CD14-positive monocyte (primary cell): Measurements from ENCODE around the gene ECEL1. TPM values are rescaled to one million over a fixed set of nuclear protein-coding genes. Genes with fewer than 3 reads are reported as not detected.
A peak's percentile ranks its signal among the peaks of the same experiment; 100 is the strongest.

ENCODE experiments used
- DNase-seq, 3 donors: peaks; one replicate each; pipeline ENCODE4 v3.0.0-alpha.2; 2011 to 2022
- H2AFZ ChIP-seq: 2 replicates; pipeline ENCODE4 v1.6.0; 2012; ENCODE audit warnings: mild to moderate bottlenecking, low read depth, low read length, inconsistent platforms; ENCODE audit not compliant: insufficient read depth, poor library complexity, severe bottlenecking
- H3K27ac ChIP-seq, 2 donors: 1 replicate in 1 of 2; 2 replicates in 1 of 2; pipeline ENCODE4 v1.5.1; 2012 to 2013; ENCODE audit warnings: low read length in 2 of 2, control low read depth in 1 of 2, inconsistent platforms in 1 of 2, low read depth in 1 of 2, mild to moderate bottlenecking in 1 of 2
- H3K27me3 ChIP-seq, 2 donors: one replicate each; pipeline versions ENCODE4 v1.6.0 to v1.6.1; 2011 to 2013; ENCODE audit warnings: low read length in 2 of 2; ENCODE audit not compliant: control insufficient read depth in 2 of 2, insufficient read depth in 2 of 2
- H3K36me3 ChIP-seq, 2 donors: replicated peaks in 1 of 2; 1 replicate in 1 of 2; 2 replicates in 1 of 2; pipeline versions ENCODE4 v1.5.1 to v1.6.1; 2012 to 2013; ENCODE audit warnings: low read length in 2 of 2, control low read depth in 1 of 2, inconsistent platforms in 1 of 2, mild to moderate bottlenecking in 1 of 2; ENCODE audit not compliant: insufficient read depth in 2 of 2, control insufficient read depth in 1 of 2
- H3K4me1 ChIP-seq, 2 donors: 1 replicate in 1 of 2; 2 replicates in 1 of 2; pipeline versions ENCODE4 v1.5.1 to v1.6.1; 2012 to 2013; ENCODE audit warnings: low read length in 2 of 2, control low read depth in 1 of 2, inconsistent platforms in 1 of 2, mild to moderate bottlenecking in 1 of 2, moderate library complexity in 1 of 2; ENCODE audit not compliant: insufficient read depth in 2 of 2, control insufficient read depth in 1 of 2
- H3K4me2 ChIP-seq: replicated peaks from 2 replicates; pipeline ENCODE3; 2012; ENCODE audit warnings: low read length, moderate library complexity, mild to moderate bottlenecking; ENCODE audit not compliant: poor library complexity, severe bottlenecking; ENCODE audit errors: extremely low read depth
- H3K4me3 ChIP-seq, 3 experiments: fragments of 200-600 bp in 1 of 3; sonication (generic) in 1 of 3; replicated peaks in 1 of 3; 1 replicate in 2 of 3; 2 replicates in 1 of 3; pipeline ENCODE4 v1.5.1; 2011 to 2013; ENCODE audit warnings: low read length in 3 of 3, mild to moderate bottlenecking in 3 of 3, control low read depth in 2 of 3, low read depth in 2 of 3, inconsistent platforms in 1 of 3, moderate library complexity in 1 of 3
- H3K79me2 ChIP-seq: 2 replicates; pipeline ENCODE4 v1.6.0; 2012; ENCODE audit warnings: mild to moderate bottlenecking, control low read depth, inconsistent platforms, low read length, moderate library complexity; ENCODE audit not compliant: insufficient read depth
- H3K9ac ChIP-seq: 2 replicates; pipeline ENCODE4 v1.6.0; 2017; ENCODE audit warnings: low read length, mild to moderate bottlenecking; ENCODE audit not compliant: insufficient read depth, poor library complexity, severe bottlenecking
- H3K9me3 ChIP-seq, 2 donors: replicated peaks in 1 of 2; 1 replicate in 1 of 2; 2 replicates in 1 of 2; pipeline versions ENCODE4 v1.5.1 to v1.6.1; 2012 to 2013; ENCODE audit warnings: low read length in 2 of 2, control low read depth in 1 of 2; ENCODE audit not compliant: control insufficient read depth in 1 of 2, insufficient read depth in 1 of 2
- H4K20me1 ChIP-seq: 2 replicates; pipeline ENCODE4 v1.6.0; 2012; ENCODE audit warnings: mild to moderate bottlenecking, low read length, control low read depth, moderate library complexity; ENCODE audit not compliant: insufficient read depth
- H3K27ac Mint-ChIP-seq, 7 donors: one replicate each; pipeline ENCODE4 v1.8.0; 2020; ENCODE audit warnings: mild to moderate bottlenecking in 7 of 7, mixed read lengths in 7 of 7, moderate library complexity in 6 of 7, inconsistent platforms in 2 of 7
- H3K27me3 Mint-ChIP-seq, 3 donors: one replicate each; pipeline ENCODE4 v1.8.0; 2021 to 2022; ENCODE audit warnings: low read depth in 3 of 3, mild to moderate bottlenecking in 3 of 3, mixed read lengths in 3 of 3, moderate library complexity in 3 of 3, inconsistent platforms in 1 of 3
- H3K36me3 Mint-ChIP-seq, 2 donors: one replicate each; pipeline ENCODE4 v1.8.0; 2020; ENCODE audit warnings: mixed read lengths in 2 of 2, inconsistent platforms in 1 of 2, mild to moderate bottlenecking in 1 of 2
- H3K4me1 Mint-ChIP-seq: one replicate; pipeline ENCODE4 v1.8.0; 2020; ENCODE audit warnings: mild to moderate bottlenecking, mixed read lengths
- H3K4me3 Mint-ChIP-seq, 2 donors: one replicate each; pipeline ENCODE4 v1.8.0; 2020; ENCODE audit warnings: mild to moderate bottlenecking in 2 of 2, mixed read lengths in 2 of 2, moderate library complexity in 1 of 2
- H3K9me3 Mint-ChIP-seq, 7 donors: one replicate each; pipeline ENCODE4 v1.8.0; 2020 to 2022; ENCODE audit warnings: mixed read lengths in 7 of 7, mild to moderate bottlenecking in 6 of 7, moderate library complexity in 6 of 7, inconsistent platforms in 2 of 7
- CTCF ChIP-seq: fragments of 200-600 bp; IDR thresholded peaks from one replicate; pipeline ENCODE4 v1.8.0; 2022; ENCODE audit warnings: antibody characterized with exemption, mild to moderate bottlenecking
- WGBS: methylation state at CpG from one replicate; pipeline ENCODE4 v1.1.5; 2013; ENCODE audit warnings: missing lambda C conversion rate; ENCODE audit not compliant: insufficient coverage; 5-methylcytosine and 5-hydroxymethylcytosine counted together
- intact Hi-C, 2 donors: fragments of 100-400 bp; cut with micrococcal nuclease; formaldehyde crosslinking; loops; one replicate each; pipeline versions ENCODE4 v1.15.0 to v1.15.1; 2023
- polyA plus RNA-seq, 3 donors: library from polyadenylated mRNA; depleted of rRNA in 1 of 3; unstranded in 2 of 3; stranded (reverse) in 1 of 3; fragments of 300-500 nt in 2 of 3; fragments of >200 nt in 1 of 3; fragmentation: Illumina TruSeq in 2 of 3; gene quantifications; 1 replicate in 2 of 3; 2 replicates in 1 of 3; pipeline ENCODE4 v1.2.3, GENCODE V29; 2012 to 2021

ECEL1 gene
- polyA plus RNA-seq, 3 donors = not detected

- no peaks in the 10 kb centered on the region for H3K4me1 Mint-ChIP-seq
- Histone ChIP-seq H3K4me1 (no peaks in the 10 kb centered on the region), H3K4me3 (no peak overlapping the region), H3K79me2 (no peaks in the 10 kb centered on the region), H3K36me3 (no peaks in the 10 kb centered on the region), H3K4me2 (no peak overlapping the region), H2AFZ (no peak overlapping the region), H3K27ac (no peak overlapping the region), H3K9me3 (no peaks in the 10 kb centered on the region), H3K27me3 (peaks cover 0 to 10% of the 10 kb centered on the region in 2 donors), H4K20me1 (no peaks in the 10 kb centered on the region), H3K9ac (no peak overlapping the region)
- no peaks in the 10 kb centered on the region for H3K36me3 Mint-ChIP-seq
- intact Hi-C loops = no loop called here
- DNase-seq = no peak
- peak overlapping the region in 1 of 7 donors; percentile 33 for H3K27ac Mint-ChIP-seq
- peak overlapping the region in 1 of 2 donors; percentile 41 for H3K4me3 Mint-ChIP-seq
- peaks cover 10 to 22% (median 14%) of the 10 kb centered on the region in 3 donors for H3K27me3 Mint-ChIP-seq
- no peak for TF ChIP-seq CTCF
- 91% methylated on average over 6 of the region's 10 CpGs for WGBS
- no peaks in the 10 kb centered on the region for H3K9me3 Mint-ChIP-seq
These were observed 6.3 kb upstream of the ECEL1 start for GRCh38 chr2:232493701-232494474.

DNA sequence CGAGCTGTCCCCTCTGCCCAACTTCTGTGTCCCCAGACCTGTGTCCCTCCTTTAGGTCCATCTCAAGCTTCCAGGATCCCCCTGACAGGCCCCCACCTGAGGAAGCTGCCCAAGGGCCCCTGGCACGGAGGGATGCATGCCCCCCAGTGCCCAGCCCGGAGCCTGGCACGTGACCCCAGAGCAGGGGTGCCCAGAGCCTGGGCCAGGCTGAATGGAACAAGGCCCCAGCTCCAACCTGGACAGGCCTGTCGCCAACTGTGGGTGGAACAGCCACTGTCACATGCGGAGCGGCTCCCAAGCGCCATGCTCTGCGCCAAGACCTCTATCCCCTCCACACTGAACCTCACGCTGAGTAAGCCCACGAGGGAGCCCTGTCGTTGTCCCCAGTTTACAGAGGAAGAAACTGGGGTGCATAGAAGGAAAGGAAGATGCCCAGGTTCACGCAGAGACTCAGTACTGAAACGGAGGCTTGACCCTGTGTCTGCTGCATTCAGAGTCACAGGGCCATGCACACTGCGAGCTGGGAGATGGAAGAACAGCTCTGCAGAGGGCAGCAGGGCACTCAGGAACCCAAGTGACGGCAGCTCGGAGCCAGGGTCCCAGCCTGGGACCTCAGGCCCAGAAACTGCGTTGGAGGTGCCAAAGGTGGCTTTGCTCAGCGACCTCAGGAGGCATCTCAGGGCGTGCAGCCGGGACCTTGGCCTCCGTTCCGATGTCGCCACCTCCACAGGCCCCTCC lies 5.5 kb upstream of the ECEL1 start:
- no peaks in the 10 kb centered on the region for H3K36me3 Mint-ChIP-seq
- H3K9me3 Mint-ChIP-seq = peaks cover 0 to 2% (median 0%) of the 10 kb centered on the region in 7 donors
- H3K4me3 Mint-ChIP-seq = no peak overlapping the region
- intact Hi-C loops = no loop called here
- Histone ChIP-seq H4K20me1 (no peaks in the 10 kb centered on the region), H3K27me3 (peaks cover 7 to 18% of the 10 kb centered on the region in 2 donors), H3K36me3 (no peaks in the 10 kb centered on the region), H3K4me1 (no peaks in the 10 kb centered on the region), H3K79me2 (no peaks in the 10 kb centered on the region), H3K9ac (no peak overlapping the region), H2AFZ (no peak overlapping the region), H3K4me2 (no peak overlapping the region), H3K27ac (no peak overlapping the region), H3K4me3 (no peak overlapping the region), H3K9me3 (no peaks in the 10 kb centered on the region)
- WGBS = 87% methylated on average over 23 of the region's 24 CpGs
- peaks cover 16 to 26% (median 22%) of the 10 kb centered on the region in 3 donors for H3K27me3 Mint-ChIP-seq
- H3K4me1 Mint-ChIP-seq = no peaks in the 10 kb centered on the region
- TF ChIP-seq CTCF = no peak
- peak overlapping the region in 1 of 7 donors; percentile 41 for H3K27ac Mint-ChIP-seq
- no peak for DNase-seq
